ENCODE data around the gene PAFAH2.
A peak's percentile ranks its signal among the peaks of the same experiment; 100 is the strongest.
"Not testable (repeated sequence)": the region's sequence is repeated elsewhere in the genome, so short reads cannot be mapped to it uniquely, and the experiment has no call there.

The PAFAH2 gene

DNA sequence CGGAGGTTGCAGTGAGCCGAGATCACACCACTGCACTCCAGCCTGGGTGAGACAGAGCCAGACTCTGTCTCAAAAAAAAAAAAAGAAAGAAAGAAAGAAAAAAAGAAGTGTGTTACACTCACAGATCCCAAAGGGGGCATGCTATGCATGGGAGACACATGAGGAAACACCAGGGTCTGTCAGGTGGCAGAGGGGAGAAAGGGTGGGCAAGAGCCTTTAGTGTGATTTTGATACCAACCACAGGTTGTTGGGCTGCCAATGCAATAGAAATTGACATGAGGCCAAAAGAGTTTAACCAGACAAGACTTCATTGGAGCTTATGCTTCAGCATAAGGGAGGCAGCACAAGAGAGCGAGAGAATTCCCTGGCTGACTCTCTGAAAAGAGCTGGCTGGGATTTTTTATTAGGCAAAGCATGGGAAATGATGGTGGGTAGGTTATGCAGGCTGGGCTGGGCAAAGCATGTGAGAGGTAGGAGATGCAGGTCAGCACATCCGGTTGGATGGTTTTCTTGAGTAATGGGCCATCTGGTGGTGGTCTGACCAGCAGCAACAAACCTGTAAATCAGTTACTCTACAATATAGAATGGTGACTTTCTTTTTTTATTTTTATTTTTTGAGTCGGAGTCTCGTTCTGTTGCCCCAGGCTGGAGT lies 12.1 kb upstream of the PAFAH2 start:
- DNase-seq = peak; percentile 37

DNA sequence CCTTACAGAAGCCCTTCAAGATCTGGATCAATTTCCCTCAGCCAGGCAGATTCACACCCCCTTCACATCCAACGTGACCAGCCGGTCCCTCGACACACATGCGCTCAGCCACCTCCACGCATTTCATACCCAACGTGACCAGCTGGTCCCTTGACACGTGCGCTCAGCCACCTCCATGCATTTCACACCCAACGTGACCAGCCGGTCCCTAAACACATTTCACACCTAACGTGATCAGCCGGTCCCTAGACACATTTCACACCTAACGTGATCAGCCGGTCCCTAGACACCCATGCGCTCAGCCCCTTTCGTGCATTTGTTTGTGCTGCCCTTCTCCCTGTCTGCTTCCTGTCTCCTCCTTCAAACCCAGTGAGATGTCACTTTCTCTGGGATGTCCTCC lies 8.8 kb upstream of the PAFAH2 start:
- DNase-seq = no peak

DNA sequence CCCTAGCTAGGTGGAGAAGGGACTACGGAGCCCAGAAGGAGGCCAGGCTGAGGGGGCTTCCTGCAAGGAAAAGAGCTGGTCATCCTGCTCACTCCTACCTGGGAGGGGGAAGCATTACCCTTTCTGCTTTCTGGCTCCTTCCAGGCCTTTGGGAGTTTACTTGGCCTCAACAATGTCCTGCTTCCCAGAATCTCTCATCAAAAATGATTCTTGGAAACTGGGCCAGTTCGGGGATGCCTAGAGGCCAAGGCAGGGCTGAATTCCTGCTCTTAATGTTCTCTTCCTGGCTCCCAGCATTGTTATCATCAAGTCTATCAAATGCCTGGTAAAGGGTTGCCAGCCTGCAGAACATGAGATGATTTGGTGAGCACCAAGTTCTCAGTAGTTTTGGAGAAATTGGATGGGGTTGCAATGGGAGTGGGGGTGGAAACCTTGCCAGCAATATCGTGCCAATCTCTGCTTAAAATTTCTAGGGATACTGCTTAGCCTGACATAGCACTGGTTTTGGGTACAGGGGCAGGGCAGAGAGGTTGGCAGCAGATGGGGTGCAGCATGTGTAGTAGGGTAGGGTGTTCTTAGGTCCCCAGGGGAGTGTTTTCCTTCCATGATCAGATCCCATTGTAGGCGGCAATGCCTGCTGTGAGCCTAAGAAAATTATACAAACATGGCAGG lies 7.7 kb upstream of the PAFAH2 start:
- no peak for DNase-seq

DNA sequence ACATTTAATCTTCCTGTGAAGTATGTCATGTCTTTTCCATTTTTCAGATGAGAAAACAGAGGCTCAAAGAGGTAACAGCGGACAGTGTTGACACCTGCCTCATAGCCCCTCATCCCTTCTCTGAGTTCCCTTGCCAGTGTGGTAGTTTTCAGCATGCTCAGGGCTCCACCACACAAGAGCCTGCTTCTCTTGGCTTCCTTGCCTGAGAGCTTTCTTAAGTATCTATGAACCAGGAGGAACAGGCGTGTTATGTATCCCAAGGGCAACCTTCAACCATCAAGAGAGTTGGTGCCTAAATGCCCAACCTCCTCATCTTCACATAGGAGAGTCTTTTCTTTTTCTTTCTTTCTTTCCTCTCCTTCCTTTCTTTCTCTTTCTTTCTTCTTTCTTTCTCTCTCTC lies 5.9 kb upstream of the PAFAH2 start:
- DNase-seq = no peak

DNA sequence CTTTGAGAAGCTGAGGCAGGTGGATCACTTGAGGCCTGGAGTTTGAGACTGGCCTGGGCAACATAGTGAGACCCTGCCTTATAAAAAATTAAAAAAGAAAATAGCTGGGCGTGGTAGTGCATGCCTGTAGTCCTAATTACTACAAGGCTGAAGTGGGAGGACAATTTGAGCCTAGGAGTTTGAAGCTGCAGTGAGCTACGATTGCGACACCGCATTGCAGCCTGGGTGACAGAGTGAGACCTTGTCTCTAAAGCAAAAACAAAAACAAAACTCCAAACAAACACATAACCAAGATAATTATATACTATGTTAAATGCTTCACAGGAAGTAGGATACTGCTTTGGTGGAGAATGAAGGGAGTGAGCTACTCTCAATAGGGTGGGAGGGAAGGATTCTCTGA lies 5.4 kb upstream of the PAFAH2 start:
- no peak for DNase-seq

DNA sequence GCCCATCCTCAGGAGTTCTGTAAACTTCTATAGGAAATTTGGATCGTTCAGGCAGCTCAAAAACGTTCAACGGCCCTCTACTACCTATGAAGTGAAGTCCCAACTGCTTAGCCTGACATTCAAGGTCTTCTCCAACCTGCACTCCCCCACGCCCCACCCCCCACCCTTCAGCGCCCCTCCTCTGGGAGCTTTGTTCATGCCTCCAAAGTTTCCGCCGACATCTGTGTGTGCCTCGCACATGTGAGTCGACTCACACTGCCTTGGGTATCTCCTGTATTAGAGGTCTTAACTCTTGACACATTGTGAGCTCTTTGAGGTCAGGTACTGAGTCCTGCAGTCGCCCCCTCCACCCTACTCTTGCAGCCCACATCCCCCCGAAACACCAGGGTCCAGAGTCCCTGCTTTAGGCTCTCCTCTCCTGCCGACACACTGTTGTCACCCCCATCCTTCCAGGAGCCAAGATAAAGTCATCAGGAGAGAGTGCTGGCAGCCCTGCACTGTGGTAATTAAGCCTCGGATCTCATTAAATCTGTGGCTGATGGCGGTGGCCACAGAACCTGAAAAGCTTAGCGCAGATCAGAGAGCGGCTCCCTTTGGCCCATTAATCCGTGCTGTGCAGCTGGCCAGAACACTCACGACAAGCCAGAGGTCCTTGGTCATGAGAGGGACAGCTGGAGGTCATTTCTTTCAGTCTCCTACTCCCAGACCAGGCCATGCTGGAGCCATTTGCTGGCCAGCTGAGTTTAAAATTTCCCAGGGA lies 1.4 kb upstream of the PAFAH2 start:
- DNase-seq = no peak

DNA sequence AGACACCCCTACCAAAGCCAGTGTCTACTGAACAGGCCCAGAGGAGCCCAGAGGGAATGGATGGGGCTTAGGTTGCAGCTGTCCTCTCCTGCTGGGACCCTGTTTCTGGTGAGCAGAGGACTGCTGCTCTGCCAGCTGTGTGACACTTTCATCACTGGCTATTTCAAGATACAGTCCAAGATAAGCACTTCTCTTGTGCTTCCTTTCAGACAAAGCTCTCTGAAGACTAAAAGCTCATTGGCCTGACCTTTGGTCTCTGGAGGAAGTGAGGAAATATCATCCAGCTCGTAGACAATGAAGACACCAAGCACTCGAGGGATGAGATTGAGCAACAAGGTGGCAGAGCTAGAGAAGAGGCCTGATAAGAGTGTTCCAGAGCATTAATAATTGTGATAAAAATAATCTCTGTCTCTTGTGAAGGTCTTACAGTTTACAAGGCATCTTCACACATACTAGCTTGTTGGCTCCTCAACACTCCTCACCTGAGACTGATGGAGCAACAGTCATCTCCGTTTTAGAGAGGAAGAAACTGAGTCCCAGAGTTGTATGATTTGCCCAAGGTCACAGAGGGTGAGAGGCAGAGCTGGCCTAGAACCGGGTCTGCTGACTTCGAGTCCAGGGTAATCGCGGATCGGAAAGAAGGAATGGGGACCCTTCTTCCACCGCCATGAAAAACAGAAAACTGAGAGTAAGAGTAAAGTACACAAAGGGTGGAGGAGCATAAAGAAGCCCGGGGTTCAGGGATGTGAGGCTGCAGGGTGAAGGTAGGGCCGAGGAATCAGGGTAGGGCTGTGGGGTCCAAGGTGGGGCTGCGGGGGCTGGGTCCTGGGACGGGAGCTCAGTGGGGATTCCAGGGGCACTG lies 666 bp downstream of the PAFAH2 start:
- no peak for DNase-seq

DNA sequence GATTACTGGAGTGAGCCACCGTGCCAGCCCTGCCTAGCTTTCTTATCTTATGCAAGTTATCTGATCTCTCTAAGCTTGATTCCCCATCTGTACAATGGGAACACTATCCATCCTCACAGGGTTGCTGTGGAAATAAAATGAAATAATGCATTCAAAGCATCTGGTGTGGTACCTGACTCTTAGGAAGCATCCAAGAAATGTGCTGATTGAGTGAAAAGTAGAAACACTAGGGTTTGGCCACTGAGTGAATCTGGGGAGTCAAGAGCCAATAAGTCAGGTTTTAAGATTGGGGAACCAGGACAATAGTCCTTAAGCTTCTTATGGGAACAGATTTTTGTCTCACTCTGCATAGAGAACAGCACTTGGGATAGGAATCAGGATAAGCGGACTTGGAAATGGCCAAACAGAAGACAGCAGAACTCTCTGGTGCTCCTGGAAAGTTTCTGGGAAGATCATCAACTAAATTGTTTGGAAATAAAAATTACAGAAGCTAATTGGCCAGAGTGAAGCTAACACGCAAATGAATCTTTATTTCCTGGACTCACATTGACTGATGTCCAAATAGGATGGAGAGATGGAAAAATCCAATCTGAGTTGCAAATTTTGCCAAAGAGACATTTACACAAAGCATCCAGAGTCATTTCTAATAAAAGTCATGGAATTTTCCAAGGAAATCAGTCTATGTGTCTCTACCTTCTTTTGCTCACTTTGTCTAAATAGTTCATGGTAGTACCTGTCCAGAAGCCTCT lies 3.3 kb downstream of the PAFAH2 start:
- no peak for DNase-seq

DNA sequence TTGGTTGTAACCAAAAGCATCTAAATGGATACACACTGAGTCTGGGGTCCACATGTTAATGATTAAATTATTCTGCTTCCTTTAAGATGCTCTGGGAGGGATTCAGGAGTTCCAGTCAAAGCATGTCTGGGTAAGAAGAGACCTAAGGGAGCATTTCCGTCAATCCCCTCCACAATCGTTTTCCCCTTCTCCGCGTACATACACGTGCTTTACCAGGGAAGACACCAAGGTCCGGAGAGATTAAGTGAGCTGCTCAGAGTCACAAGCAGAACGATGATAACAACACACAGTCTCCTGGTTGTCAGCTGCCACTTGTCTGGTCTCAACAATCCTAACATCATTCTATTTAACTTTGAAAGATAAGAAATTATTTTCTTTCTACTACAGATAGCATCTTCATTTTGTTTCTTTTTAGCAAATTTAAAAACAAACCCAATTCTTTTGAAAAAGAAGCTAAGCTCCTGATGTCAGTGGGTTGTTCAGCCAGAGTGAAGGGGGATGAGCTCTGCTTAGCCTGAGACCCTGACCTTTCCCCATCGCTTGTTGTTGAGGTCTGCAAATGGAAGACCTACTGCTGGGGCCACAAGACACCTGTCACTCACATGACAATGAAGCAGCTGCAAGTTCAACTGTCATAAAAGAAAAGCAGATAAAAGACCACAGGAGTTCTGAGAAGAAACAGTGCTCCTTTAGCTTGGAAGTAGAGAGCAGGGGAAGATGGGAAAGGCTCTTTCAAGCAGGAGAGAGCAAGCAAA lies 4.5 kb downstream of the PAFAH2 start:
- no peak for DNase-seq

DNA sequence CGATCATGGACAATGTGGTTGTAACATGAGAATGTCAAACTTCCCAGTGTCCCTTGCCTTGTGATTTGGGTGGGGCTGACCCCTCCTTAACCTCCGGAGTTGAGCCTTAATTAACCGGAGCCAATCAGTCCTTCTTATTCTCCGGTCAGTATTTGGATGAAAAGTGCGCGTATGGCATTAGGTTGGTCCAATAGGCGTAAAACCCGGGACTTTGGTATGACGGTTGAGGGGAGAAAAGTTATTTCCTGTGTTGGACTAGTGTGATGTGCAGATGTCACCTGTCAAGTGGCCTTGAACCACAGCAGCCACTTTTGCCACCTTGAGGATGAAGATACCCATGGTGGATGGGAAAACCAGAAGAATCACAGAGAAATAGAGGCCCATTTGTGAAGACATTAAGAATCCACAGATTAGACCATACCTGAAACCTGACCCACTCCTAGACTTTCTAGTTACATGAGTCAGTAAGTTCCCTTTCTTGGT lies 5.1 kb downstream of the PAFAH2 start:
- DNase-seq = no peak

DNA sequence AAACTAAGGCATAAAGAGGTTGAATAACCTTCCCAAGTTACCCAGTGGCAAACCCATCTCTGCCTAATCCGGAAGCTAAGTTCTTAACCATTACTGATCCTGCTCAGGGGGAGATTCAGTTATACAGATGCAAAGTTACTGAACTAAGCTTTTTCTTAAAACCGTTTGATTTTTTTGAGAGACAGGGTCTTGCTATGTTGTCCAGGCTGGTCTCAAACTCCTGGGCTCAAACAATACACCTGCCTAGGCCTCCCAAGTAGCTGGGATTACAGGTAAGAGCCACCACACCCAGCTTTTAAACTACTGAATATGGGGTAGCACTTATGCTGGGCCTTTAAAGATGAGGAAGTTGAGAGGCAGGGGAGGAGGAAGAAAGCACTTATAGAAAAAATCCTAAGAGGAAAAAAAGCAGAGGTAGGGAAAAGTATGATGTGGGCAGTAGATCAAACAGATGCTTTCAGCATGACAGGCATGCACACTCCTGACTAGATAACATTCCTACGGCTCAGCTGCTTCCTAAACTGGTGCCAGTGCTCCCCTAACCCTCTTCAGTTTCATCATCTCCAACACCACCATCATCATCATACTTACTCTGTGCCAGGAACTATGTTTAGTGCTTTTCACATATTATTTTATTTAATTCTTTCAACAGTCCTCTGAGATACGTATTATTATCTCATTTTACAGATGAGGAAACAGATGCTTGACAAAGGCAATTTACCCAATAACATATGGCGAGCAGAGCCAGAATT lies 5.8 kb downstream of the PAFAH2 start:
- peak; percentile 61 for DNase-seq

DNA sequence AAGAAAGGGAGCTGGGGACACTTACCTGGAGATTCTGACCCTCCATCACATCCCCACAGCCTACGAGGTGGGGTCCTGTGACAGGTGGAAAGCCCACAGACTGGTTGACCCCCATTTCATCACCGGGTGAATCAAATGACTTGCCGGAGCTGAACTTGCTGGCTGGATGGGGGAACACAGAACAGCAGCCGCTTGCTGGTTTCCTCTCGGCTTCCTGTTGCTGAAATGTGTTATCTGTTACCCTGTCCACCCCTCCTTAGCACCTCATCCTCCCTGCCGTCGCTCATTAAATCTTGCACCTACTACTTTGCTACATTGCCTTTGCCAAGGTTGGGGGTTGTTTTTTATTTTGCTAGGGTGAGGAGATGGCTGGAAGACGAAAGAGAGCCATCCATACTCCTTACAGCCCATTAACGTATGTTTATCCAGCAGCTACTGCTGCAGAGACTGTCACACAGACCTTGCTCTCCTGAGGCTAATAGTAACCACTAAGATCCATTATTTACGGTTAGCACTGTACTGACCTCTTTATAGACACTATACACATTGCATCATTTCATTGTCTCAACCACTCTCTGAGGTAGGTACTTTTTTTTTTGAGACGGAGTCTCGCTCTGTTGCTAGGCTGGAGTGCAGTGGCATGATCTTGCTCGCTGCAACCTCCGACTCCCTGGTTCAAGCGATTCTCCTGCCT lies 7.0 kb downstream of the PAFAH2 start:
- DNase-seq = no peak

DNA sequence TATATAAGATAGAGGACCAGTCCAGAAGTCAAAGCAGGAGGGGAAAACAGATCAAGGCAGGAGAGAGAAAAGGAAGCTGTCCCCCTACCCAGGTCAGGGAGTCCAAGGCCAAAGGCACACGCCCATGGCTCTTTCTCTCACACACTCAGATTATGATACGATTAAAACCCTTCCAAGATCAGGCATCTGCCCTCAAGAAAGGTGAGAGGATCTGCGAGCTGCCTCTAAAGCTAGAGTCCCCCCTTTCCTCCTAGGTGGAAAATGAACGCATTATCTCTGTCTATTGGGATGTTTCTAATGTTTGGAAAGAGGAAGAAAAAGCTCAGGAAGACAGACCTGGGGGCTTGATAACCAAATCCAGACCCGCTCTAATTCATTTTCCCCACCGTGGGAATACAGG lies 7.6 kb downstream of the PAFAH2 start:
- no peak for DNase-seq

DNA sequence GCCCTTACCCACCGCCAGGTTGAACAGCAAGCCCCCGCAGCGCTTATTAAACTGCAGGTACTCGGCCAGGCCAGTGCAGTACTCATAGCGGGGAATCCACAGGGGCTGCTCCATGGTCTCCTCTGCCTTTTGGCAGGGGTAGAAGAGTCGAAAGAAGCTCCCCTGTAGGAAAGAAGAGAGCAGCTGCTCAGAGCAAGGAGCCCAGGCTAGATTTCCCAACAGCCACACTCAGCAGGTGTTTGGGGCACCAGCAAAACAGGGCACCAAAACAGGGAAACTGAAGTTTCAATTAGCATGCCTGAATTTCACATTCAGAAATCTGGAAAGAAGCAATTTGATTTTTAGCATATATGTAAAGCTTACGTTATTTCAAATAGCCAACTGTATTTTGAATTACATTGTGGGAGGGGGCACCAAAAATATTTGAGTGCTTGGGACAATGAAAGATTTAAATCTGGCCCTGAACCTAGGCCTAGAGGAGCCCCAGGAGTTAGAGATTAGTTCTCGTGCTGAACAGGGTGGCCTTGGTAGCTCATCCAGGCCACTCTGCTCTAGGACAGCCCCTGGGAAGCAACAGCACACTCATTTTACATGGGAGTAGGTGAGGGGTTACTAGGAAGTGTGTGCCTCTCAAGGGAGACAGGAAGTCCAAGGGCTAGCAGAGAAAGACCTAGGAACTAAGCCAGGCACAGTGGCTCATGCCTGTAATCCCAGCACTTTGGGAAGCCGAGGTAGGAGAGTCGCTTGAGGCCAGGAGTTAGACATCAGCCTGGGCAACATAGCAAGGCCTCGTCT lies 8.2 kb downstream of the PAFAH2 start:
- DNase-seq = no peak

DNA sequence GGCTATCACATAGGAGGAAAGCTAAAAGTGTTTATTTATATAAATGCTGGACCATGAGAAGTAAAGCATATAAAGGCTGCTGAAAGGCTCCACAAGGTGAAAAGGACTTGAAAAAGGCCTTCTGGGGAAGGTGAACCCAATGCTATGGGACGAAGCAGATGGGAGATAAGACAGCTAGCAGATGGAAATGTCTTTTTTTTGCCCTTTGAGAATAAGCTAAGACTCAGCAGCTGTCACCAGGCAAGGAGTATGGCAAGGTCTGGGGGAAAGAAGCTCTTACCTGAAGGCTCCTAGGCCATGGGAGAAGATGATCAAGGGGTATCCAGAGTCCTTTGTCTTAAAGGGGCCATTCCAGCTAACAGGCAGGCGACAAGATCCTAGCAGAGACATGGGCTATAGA lies 9.9 kb downstream of the PAFAH2 start:
- peak; percentile 71 for DNase-seq

DNA sequence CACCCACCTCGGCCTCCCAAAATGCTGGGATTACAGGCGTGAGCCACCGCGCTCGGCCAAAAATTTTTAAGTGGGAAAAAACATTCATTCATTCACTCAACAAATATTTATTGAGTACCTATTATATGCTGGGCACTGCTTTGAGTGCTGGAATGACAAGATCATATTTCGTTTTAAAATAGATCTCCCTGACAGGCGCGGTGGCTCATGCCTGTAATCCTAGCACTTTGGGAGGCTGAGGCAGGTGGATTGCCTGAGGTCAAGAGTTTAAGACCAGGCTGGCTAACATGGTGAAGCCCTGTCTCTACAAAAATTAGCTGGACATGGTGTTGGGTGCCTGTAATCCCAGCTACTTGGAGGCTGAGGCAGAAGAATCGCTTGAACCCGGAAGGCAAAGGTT lies 11.1 kb downstream of the PAFAH2 start:
- not testable (repeated sequence) for DNase-seq

DNA sequence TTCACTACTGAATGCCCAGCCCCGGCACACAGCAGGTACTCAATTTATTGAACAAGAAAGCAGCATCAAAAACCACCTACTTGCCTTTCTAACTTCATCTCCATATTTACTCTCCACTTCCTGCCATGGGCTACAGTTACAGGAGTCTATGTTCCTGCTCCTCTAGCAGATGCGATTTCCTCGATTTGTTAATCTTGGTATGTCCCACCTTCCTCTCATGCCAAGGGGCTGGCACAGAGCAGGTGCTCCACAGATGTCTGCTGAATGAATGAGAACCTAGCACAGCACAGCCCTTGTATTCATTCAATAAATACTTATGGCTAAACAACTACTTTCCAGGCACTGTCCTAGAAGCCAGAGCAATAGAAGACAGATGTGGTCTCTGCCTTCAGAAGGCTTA lies 12.2 kb downstream of the PAFAH2 start:
- DNase-seq = no peak

DNA sequence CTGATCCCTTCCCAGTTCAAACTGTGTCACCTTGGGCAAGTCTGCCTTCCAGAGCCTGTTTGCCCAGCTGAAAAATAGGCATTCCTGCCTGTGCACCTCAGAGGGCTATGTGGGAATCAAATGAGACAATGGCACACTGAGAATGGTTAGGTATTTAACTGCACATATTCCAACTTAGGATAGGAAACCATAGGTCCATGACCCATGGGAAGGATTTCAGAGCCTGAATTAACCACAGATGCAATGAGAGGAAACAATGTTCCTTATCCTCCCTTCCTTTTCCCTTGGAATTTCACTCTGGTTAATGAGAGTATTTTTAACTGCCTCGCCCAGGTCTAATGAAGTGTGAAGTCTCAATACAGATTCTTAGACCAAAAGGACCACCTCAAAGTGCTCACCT lies 12.7 kb downstream of the PAFAH2 start:
- no peak for DNase-seq

DNA sequence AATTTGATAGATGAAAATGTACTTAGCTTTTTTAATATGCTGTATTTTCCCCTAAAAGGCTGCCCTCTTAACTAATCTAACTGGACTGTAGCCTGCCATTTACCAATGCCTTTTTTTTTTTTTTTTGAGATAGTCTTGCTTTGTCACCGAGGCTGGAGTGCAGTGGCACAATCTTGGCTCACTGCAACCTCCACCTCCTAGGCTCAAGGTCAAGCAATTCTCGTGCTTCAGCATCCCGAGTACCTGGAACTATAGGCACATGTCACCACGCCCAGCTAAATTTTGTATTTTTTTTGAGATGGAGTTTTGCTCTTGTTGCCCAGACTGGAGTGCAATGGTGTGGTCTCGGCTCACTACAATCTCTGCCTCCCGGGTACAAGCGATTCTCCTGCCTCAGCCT lies 18.7 kb downstream of the PAFAH2 start:
- DNase-seq = no peak

Data from NCI-H524 treated with DMSO at 0.1 percent for 48 hours (cell line).